Stromal cell of bone marrow (primary cell): ENCODE data around the gene CD163L1.
"Not testable (repeated sequence)": the region's sequence is repeated elsewhere in the genome, so short reads cannot be mapped to it uniquely, and the experiment has no call there.

ENCODE experiments used
- DNase-seq: peaks from one replicate; pipeline ENCODE4 v3.0.0-alpha.2; 2012; ENCODE audit warnings: low read depth

CD163L1 gene

DNA sequence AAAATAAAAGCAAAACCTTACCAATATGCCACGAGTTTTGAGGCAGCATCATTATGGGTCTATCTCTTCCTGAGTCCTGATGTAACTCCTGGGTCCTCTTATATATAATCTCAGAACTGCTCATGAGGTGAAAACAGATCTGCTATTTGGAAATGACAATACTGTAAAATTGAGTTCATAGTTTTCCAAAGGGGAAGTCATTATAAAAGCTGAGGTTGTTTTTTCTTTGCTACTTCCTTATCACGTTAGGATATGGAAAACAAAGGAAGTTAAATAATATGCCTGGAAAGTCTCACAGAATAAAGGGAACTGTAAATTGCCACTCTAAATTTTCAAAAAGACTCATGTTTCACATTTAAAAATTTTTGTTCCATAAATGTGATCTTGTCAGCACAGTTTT, at the start of gene CD163L1:
TSS of gene CD163L1 (minus strand) at position 78 of the 400 bp plus-strand sequence. CDS start at position 52, 26 bp downstream.
- DNase-seq = no peak

DNA sequence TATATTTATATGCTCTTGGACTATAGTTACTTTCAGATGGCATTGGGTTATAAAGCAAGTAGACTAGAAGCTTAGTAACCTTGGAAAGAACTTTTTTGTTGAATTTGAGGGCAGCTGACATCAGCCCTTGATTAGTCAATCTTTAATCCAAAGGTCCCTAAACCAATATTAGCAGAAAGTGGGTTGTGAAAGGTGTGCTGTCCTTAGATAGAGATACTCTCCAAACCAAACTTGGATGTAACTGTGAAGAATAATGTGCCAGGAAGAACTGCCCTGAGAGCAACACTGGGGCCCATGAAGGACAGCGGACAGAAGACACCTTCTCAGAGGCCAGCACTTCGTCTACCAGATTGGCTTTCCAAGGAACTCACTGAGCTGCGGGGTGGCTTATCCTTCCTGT, 49.1 kb upstream of the CD163L1 start:
- no peak for DNase-seq

- no peak for DNase-seq
These were observed 42.6 kb upstream of the CD163L1 start for GRCh38 chr12:7486512-7486911.

GRCh38 chr12:7485095-7485494, 41.1 kb upstream of the CD163L1 start:
- DNase-seq = no peak

DNA sequence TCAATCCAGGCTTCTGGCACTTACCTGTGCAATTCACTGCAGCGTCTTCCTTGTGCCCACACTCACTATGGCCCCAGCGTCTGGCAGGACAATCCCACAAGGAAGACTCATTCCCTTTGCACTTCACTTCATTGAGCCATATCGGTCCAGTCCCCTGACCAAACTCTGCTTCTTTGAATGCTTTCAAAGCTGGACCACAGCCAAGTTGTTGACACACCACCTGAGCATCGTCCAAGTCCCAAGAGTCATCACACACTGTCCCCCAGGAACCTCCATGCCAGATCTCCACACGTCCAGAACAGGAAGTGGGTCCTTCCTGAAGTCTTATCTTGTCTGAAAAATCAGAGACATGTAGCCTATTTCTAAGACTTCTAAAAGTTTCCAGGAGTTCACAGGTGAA, 39.4 kb upstream of the CD163L1 start:
- no peak for DNase-seq

- DNase-seq = no peak
These were observed 35.8 kb upstream of the CD163L1 start for GRCh38 chr12:7479771-7480170.

DNA sequence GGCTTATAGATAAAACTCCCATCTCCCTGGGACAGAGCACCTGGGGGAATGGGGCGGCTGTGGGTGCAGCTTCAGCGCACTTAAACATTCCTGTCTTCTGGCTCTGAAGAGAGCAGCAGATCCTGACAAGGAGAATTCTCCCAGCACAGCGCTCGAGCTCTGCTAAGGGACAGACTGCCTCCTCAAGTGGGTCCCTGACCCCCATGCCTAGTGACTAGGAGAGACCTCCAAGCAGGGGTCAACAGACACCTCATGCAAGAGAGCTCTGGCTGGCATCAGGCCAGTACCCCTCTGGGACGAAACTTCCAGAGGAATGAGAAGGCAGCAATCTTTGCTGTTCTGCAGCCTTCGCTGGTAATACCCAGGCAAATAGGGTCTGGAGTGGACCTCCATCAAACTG, 28.1 kb upstream of the CD163L1 start:
- no peak for DNase-seq

DNA sequence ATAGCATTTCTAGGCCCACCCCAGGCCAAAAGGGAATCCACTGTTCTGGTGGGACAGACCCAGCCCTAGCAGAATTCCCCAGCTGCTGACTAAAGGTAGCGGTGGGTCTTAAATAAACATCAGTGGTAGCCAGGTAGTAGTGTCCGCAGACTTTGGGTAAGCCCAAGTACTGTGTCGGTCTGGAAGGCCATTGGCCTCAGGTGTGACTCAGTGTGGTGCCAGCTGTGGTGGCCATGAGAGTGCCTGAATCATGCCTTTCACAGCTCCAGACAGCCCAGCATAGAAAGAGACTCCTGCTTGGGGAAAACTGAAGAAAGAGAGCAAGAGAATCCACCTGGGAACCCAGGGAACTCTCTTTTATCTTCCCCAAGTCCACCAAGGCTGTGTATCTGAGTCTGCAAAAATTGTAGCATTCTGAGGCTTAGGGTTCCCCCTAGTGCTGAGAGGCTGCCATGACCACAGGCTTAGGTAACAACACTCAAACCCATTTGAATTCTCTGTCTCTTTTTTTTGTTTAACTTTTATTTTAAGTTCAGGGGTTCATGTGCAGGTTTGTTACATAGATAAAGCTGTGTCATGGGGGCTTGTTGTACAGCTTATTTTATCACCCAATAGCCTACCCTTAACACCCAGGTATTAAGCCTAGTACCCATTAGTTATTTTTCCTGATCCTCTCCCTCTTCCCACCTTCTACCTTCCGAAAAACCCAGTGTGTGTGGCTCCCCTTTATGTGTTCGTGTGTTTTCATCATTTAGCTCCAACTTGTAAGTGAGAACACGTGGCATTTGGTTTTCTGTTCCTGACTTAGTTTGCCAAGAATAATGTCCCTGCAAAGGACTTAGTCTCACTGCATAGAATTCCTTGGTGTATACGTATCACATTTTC, 16.7 kb upstream of the CD163L1 start:
- peak; percentile 28 for DNase-seq

- DNase-seq = no peak
These were observed 16.0 kb upstream of the CD163L1 start for GRCh38 chr12:7459973-7460372.

- DNase-seq = no peak
These were observed 7.8 kb upstream of the CD163L1 start for GRCh38 chr12:7451756-7452155.

DNA sequence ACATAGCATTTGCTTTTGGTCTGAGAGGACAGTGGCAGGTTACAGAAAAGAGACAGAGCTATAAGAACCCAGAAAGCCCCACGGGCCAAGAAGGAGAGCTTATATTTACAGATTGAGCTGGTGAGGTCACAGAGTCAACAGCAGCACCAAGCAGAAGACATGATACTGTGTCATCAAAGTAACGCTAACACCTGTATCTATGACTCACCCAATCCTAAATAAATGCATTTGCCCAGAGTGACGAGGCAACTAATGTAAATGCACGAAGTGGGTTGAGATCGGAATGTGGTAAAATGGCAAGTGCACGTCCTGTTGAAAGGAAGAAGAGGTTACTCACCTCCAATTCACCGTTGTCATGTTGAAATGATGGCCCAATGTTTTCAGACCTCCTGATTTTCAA, 6.7 kb upstream of the CD163L1 start:
- no peak for DNase-seq

DNA sequence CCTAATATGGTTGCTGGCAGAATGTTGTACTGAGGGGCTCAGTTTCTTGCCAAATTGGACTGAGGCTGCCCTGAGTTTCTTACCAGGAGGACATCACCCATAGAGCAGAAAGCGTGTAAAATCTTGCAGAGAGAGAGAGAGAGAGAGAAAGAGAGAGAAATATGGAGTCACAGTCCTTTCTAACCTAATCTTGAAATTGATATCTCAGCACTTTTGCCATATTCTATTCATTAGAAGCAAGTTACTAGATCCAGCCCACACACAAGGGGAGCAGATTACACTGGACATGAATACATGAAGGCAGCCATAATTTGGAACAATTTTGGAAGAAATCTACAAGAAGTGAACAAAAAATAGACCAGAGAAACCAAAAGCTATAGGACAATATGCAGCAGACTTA, 4.1 kb upstream of the CD163L1 start:
- DNase-seq = no peak

GRCh38 chr12:7444537-7444936, 584 bp upstream of the CD163L1 start:
- DNase-seq = no peak

GRCh38 chr12:7441216-7441615, 2.7 kb downstream of the CD163L1 start:
- DNase-seq = peak; percentile 6

GRCh38 chr12:7439579-7440505, 4.1 kb downstream of the CD163L1 start:
- DNase-seq = peak; percentile 6

GRCh38 chr12:7438291-7438995, 5.5 kb downstream of the CD163L1 start:
- not testable (repeated sequence) for DNase-seq

GRCh38 chr12:7437494-7437893, 6.5 kb downstream of the CD163L1 start:
- DNase-seq = not testable (repeated sequence)

DNA sequence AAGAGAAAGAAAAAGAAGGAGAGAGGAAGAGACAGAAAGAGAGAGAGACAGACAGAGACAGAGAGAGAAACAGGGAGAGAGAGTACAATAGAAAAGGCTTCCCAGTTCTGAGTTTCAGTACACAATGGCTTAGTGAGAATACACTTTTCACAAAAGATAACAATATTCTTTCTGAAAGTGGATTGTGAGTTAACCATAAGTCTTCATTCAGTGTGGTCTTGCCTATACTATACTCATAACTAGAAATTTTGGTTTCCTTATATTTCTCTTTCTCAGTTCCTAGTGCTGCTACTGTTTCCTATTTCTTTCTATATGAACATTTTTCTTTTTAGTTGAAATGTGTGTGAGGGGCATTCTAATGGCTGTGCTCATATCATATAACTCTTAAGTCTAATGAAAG, 9.3 kb downstream of the CD163L1 start:
- no peak for DNase-seq

GRCh38 chr12:7433276-7433822, 10.6 kb downstream of the CD163L1 start:
- DNase-seq = peak; percentile 6

DNA sequence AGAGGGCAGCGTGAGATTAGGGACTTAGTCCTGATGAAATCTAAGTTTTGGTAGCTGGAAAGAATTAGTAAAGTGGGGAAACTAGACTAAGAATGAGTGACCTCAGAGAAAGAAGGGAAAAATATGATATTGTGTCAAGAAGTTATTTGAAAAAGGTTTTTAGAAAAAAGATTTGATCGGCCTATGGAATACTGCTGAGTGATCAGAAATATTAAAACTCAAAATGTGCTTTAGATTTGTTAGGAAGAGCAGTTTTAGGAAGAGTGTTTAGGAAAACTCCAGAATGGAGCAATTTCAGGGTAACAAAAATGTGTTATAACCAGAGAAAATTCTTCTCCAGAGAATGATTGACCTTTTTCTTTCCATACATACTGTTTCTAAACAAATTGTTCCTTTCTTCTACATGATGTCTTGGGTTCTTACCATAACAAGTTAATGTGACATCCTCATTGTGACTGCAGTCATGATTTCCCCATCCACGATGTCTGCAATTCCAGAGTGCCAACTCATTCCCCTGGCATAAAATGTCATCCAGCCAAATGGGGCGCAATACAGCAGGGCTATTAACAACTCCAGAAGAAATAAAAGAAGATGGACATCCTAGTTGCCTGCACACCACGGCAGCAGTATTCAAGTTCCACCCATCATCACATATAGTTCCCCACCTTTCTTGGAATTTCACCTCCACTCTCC, 11.8 kb downstream of the CD163L1 start:
- DNase-seq = no peak

GRCh38 chr12:7411343-7411742, 32.6 kb downstream of the CD163L1 start:
- DNase-seq = no peak
